Fibroblast of skin of back (primary cell): Measurements from ENCODE around the gene MAPRE2.
"Not testable (repeated sequence)": the region's sequence is repeated elsewhere in the genome, so short reads cannot be mapped to it uniquely, and the experiment has no call there.

Experiments
- DNase-seq: peaks from one replicate; pipeline ENCODE4 v3.0.0-alpha.2; 2013

Gene MAPRE2

DNA sequence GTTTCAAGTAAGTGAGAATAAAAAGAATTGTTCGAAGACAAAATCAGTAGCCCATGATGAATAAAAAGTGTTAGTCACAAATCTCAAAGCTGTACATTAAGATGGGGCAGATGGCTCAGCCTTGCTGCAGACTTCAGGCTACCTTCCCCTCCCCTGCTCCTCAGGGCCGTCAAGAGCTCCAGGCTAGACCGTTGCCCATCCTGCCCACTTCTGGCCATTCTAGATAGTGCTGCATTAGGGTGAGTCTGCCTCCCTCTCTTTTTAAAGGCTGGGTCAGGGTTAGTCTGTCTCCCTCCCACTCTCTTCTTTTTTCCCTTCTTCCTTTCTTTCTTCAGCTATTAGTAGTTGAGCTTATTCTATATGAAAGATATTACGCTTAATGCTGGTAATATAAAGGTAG is 86.0 kb downstream of the MAPRE2 start:
- DNase-seq: peak; percentile 7

DNA sequence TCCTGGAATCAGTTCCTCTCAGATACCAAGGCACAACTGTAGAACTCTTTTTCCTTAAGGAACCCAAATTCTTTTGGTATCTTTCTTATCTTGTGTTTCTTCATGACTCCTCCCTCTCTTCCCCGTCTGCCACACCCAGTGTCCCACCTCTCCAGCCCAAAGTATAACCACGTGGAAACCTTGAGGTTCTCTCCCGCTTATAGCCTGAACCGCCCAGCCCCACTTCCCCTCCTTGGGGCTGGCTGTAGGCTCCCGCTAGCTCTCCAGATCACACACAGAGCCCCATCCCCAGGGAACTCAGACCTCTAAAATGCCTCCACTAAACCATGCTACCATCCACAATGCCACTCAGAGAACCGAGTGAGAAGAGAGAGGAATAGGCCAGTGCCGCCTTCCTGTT is 87.5 kb downstream of the MAPRE2 start:
- no peak for DNase-seq

DNA sequence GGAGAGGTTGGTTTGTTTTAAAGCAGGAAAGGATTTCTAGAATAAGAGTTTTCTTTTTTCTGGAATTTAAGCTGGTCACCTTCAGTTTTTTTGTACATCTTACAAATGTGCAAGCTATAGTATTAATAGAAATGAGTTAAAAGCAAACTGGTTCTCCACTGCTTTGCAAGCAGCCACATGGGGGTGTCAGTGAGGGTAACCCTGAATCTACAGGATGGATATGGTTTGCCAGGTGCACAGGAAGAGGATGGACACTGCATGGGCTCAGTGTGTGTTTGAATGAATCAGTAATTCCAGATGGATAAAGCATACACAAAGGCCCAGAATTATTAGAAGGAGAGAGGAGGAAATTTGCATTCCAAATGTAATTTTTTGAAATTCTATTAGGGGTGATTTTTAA is 89.0 kb downstream of the MAPRE2 start:
- DNase-seq: no peak

- no peak for DNase-seq
Measured at GRCh38 chr18:35131387-35132020, 90.3 kb downstream of the MAPRE2 start.

GRCh38 chr18:35132021-35132902 is 91.0 kb downstream of the MAPRE2 start:
- no peak for DNase-seq

DNA sequence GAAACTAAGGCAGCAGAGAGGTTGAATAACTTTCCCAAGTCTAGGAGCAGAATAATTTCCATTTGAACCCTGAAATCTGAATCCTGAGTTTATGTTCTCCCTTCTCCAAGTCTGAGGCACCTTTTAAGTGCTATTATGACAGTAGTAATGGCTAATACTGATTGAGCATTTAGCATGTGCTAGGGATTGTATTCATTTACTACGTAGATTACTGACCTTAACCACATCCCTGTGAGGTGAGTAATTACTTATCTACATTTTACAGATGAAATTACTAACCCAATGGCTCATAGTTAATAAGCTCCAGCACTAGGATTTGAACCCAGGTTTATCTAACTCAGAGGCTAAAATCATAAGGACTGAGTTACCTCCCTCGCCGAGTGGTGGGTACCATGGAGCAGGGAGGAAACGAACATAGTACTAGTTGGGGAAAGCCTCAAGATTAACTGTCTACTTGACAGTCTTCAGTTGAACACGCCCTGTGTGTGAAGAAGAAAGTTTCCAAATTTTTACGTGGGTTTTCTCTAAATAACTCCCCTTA is 93.0 kb downstream of the MAPRE2 start:
- no peak for DNase-seq

- DNase-seq: no peak
Measured at GRCh38 chr18:35134791-35135531, 93.7 kb downstream of the MAPRE2 start.

GRCh38 chr18:35136248-35136647 is 95.0 kb downstream of the MAPRE2 start:
- DNase-seq: no peak

- DNase-seq: no peak
Measured at GRCh38 chr18:35136885-35137284, 95.7 kb downstream of the MAPRE2 start.

DNA sequence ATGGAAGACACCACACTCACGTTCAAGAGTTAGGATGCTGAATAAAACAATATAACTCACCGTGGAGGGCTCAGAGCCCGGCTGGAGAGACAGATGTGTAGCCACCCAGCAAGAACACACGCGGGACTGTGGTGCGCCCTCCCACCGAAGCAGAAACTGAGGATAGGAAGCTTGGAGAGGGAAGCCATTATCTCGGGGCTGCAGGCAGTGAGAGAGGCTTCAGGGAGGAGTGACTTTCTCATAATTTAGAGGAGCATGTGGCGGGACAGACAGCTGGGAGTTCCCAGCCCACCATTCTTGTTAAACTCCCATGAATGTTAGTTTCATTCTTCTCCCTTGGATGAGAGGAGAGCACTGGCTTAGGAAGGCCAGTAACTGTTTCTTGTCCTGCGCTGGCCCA is 96.4 kb downstream of the MAPRE2 start:
- no peak for DNase-seq

- DNase-seq: no peak
Measured at GRCh38 chr18:35138773-35139172, 97.6 kb downstream of the MAPRE2 start.

GRCh38 chr18:35139517-35139916 is 98.3 kb downstream of the MAPRE2 start:
- no peak for DNase-seq

DNA sequence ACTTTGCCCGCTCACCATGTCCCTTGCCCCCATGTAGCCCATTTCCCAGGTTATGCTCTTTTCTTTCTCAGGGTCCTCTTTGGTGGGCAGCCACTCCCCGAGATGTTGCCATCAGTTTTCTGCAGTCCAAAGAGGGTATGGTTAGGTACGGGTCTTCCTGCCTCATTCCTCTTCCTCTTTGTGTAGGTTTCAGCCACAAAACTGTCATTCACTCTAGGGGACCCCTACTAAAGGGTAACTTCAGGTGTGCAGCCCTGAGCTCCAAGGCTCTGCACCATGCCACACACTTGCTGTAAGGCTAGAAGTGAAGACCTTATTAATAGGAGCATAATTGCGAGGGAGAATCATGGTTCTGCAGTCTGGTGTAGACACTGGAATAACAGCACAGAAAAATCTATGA is 99.9 kb downstream of the MAPRE2 start:
- no peak for DNase-seq

- no peak for DNase-seq
Measured at GRCh38 chr18:35141567-35142274, 100.5 kb downstream of the MAPRE2 start.

- DNase-seq: no peak
Measured at GRCh38 chr18:35142275-35142615, 101.0 kb downstream of the MAPRE2 start.

DNA sequence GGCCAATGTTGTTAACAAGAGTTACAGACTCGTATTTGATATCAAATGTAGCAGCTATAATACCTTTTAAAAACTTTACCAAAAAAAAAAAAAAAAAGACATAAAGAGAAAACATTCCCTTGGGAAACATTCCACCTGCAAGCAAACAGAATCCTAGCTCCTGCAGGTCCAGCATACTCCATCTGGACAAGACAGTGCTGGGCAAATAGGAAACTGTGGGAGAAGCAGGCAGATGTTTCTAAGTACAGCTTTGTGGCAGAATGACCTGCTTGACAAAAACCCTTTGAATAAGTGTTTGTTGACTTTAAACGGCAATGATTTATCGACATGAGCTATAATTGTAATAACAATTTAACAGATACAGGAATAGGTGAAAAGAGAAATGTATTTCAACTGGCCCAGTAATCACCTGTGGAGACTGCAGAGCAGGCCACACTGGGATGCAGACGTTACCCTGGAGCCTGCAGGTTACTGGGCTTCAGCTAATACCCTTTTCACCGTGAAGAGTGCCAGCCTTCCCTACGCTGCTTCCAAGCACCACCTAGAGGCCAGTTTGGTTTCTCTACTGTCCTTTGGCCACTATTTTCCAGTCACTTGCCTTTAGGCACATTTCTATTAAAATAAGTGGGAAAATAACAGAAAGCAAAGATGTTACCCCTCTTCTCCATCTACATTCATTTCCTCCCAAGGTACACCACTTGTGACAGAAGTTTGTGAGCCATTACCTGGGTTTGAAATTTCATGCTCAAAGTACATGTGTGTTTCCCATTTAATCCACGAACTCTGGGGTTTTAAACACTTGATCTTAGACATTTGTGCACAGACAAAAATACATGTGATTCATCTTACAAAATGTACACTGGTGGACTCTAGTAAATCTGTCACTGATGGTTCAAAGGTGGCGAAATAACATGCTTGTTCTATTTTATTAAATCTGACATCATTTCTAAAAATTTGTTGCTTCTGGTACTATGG is 102.7 kb downstream of the MAPRE2 start:
- DNase-seq: peak; percentile 58

DNA sequence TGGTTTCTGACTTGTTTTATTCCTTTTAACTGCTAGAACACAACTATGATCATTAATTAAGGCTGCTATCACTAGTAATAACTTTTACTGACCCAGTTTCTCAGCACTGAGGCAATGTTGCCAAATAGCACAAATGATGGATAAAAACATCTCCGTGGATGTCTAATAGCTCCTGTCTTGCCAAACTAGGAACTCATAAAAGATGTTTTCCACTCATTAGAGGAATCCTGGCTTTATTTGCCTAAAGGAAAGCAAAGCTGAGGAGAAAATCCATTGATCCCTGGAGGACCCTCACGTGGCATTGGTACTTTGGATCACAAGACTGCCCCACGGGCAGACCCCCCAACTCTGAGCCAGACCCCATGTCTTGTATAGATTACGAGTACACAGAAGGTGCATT is 103.5 kb downstream of the MAPRE2 start:
- DNase-seq: no peak

DNA sequence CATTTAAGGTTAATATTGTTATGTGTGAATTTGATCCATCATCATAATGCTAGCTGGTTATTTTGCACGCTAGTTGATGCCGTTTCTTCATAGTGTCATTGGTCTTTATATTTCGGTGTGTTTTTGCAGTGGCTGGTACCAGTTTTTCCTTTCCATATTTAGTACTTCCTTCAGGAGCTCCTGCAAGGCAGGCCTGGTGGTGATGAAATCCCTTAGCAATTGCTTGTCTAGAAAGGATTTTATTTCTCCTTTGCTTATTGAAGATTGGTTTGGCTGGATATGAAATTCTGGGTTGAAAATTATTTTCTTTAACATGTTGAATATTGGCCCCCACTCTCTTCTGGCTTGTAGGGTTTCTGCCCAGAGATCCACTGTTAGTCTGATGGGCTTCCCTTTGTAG is 109.0 kb downstream of the MAPRE2 start:
- DNase-seq: not testable (repeated sequence)

- DNase-seq: no peak
Measured at GRCh38 chr18:35153609-35154272, 112.5 kb downstream of the MAPRE2 start.

GRCh38 chr18:35155398-35156117 is 114.3 kb downstream of the MAPRE2 start:
- DNase-seq: no peak
